Ishikawa (cell line): Measurements from ENCODE around the gene ARHGAP29.

Source experiments
- CEBPB ChIP-seq: IDR thresholded peaks from 2 replicates; pipeline ENCODE4 v1.6.1; 2012
- CREB1 ChIP-seq: IDR thresholded peaks from 2 replicates; pipeline ENCODE4 v1.6.1; 2012; ENCODE audit warnings: low read depth
- EGR1 ChIP-seq: IDR thresholded peaks from 2 replicates; pipeline ENCODE4 v1.6.1; 2012
- EP300 ChIP-seq: IDR thresholded peaks from 2 replicates; pipeline ENCODE4 v1.6.1; 2012; ENCODE audit warnings: borderline replicate concordance
- FOXM1 ChIP-seq: IDR thresholded peaks from 2 replicates; pipeline ENCODE4 v1.6.1; 2012; ENCODE audit warnings: low read depth, borderline replicate concordance
- NFIC ChIP-seq: IDR thresholded peaks from 2 replicates; pipeline ENCODE4 v1.6.1; 2012
- RAD21 ChIP-seq: IDR thresholded peaks from 2 replicates; pipeline ENCODE4 v1.6.1; 2012; ENCODE audit warnings: low read depth
- TAF1 ChIP-seq: IDR thresholded peaks from 2 replicates; pipeline ENCODE4 v1.6.1; 2012; ENCODE audit warnings: low read depth, mild to moderate bottlenecking
- TCF12 ChIP-seq: IDR thresholded peaks from 2 replicates; pipeline ENCODE4 v1.6.1; 2012; ENCODE audit warnings: low read depth
- TEAD4 ChIP-seq: IDR thresholded peaks from 2 replicates; pipeline ENCODE4 v1.6.1; 2012
- YY1 ChIP-seq: IDR thresholded peaks from 2 replicates; pipeline ENCODE4 v1.6.1; 2012; ENCODE audit warnings: low read depth
- ZBTB7A ChIP-seq: IDR thresholded peaks from 2 replicates; pipeline ENCODE4 v1.6.1; 2012; ENCODE audit warnings: low read depth
- TF ChIP-seq, protein P1 (sequence below): IDR thresholded peaks from 2 replicates; pipeline ENCODE4 v1.6.1; 2012; ENCODE audit warnings: low read depth, mild to moderate bottlenecking
- TF ChIP-seq, protein P2 (sequence below): IDR thresholded peaks from 2 replicates; pipeline ENCODE4 v1.6.1; 2012
- TF ChIP-seq, protein P3 (sequence below): IDR thresholded peaks from 2 replicates; pipeline ENCODE4 v1.6.1; 2012

ARHGAP29 gene

DNA sequence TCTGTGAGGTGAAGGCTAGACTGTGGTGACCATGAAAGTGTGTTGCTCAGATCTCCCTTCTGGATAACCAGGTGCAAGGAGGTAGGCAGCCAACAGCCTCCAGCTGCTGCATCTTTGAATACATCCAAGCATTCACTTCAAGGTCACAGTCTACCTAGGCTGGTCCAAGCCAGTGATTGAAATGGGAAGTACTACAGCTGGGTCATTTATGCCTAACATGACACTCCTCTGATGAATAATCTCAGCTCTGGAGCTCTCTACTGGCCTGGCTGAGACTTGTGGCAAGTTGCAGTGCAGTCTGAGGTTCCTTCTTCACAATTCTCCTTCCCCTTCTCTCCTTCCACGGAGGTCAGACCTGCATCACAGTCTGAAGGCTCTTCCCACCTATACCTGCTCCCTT is 35.0 kb upstream of the ARHGAP29 start:
- TF ChIP-seq TCF12 (no peak), EGR1 (no peak), CREB1 (no peak), TEAD4 (no peak), FOXM1 (no peak), YY1 (no peak), EP300 (no peak), CEBPB (no peak), RAD21 (no peak), ZBTB7A (no peak), TAF1 (no peak), NFIC (no peak)
- TF ChIP-seq, protein P1, sequence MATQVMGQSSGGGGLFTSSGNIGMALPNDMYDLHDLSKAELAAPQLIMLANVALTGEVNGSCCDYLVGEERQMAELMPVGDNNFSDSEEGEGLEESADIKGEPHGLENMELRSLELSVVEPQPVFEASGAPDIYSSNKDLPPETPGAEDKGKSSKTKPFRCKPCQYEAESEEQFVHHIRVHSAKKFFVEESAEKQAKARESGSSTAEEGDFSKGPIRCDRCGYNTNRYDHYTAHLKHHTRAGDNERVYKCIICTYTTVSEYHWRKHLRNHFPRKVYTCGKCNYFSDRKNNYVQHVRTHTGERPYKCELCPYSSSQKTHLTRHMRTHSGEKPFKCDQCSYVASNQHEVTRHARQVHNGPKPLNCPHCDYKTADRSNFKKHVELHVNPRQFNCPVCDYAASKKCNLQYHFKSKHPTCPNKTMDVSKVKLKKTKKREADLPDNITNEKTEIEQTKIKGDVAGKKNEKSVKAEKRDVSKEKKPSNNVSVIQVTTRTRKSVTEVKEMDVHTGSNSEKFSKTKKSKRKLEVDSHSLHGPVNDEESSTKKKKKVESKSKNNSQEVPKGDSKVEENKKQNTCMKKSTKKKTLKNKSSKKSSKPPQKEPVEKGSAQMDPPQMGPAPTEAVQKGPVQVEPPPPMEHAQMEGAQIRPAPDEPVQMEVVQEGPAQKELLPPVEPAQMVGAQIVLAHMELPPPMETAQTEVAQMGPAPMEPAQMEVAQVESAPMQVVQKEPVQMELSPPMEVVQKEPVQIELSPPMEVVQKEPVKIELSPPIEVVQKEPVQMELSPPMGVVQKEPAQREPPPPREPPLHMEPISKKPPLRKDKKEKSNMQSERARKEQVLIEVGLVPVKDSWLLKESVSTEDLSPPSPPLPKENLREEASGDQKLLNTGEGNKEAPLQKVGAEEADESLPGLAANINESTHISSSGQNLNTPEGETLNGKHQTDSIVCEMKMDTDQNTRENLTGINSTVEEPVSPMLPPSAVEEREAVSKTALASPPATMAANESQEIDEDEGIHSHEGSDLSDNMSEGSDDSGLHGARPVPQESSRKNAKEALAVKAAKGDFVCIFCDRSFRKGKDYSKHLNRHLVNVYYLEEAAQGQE = no peak
- TF ChIP-seq, protein P2, sequence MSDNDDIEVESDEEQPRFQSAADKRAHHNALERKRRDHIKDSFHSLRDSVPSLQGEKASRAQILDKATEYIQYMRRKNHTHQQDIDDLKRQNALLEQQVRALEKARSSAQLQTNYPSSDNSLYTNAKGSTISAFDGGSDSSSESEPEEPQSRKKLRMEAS = no peak
- TF ChIP-seq, protein P3, sequence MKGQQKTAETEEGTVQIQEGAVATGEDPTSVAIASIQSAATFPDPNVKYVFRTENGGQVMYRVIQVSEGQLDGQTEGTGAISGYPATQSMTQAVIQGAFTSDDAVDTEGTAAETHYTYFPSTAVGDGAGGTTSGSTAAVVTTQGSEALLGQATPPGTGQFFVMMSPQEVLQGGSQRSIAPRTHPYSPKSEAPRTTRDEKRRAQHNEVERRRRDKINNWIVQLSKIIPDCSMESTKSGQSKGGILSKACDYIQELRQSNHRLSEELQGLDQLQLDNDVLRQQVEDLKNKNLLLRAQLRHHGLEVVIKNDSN = no peak

- TF ChIP-seq EP300 = no peak
- no peak for TF ChIP-seq FOXM1
- TF ChIP-seq TAF1 = no peak
- TF ChIP-seq TEAD4 = no peak
- no peak for TF ChIP-seq RAD21
- TF ChIP-seq TCF12 = no peak
- TF ChIP-seq, protein P2 = no peak
- no peak for TF ChIP-seq EGR1
- no peak for TF ChIP-seq YY1
- no peak for TF ChIP-seq CREB1
- TF ChIP-seq ZBTB7A = no peak
- TF ChIP-seq CEBPB = no peak
- TF ChIP-seq, protein P3 = no peak
- TF ChIP-seq NFIC = no peak
- TF ChIP-seq, protein P1 = no peak
These were observed 34.0 kb upstream of the ARHGAP29 start for GRCh38 chr1:94271373-94271772.

GRCh38 chr1:94270801-94271203 is 33.4 kb upstream of the ARHGAP29 start:
- TF ChIP-seq EP300 (peak; percentile 63; the same call in 1 of the 2 replicates), TCF12 (peak; percentile 54; the same call in 1 of the 2 replicates), RAD21 (no peak), NFIC (peak; percentile 33; the same call in 1 of the 2 replicates), ZBTB7A (no peak), CREB1 (no peak)
- TF ChIP-seq, protein P3 = no peak

GRCh38 chr1:94269921-94270320 is 32.5 kb upstream of the ARHGAP29 start:
- TF ChIP-seq ZBTB7A (no peak), TAF1 (no peak), TCF12 (no peak), CEBPB (no peak), RAD21 (no peak), NFIC (no peak), EGR1 (no peak), TEAD4 (no peak), YY1 (no peak), FOXM1 (no peak), EP300 (no peak), CREB1 (no peak)
- TF ChIP-seq, protein P2 = no peak
- TF ChIP-seq, protein P1 = no peak
